Hepatocyte (in vitro differentiated cells): ENCODE measurements around the gene CCDC117. TPM values are rescaled to one million over a fixed set of nuclear protein-coding genes. Genes with fewer than 3 reads are reported as not detected.
"Not testable (repeated sequence)": the region's sequence is repeated elsewhere in the genome, so short reads cannot be mapped to it uniquely, and the experiment has no call there.

Source experiments
- DNase-seq: peaks from one replicate; pipeline ENCODE4 v3.0.0-alpha.2; 2016; ENCODE audit warnings: low spot score
- H2AFZ ChIP-seq: fragments of 200-600 bp; sonication (generic); 2 replicates; pipeline ENCODE4 v1.6.0; 2016; ENCODE audit warnings: antibody characterized with exemption, mild to moderate bottlenecking
- H3K27ac ChIP-seq: fragments of 200-600 bp; sonication (generic); 2 replicates; pipeline ENCODE4 v1.5.1; 2016; ENCODE audit warnings: mild to moderate bottlenecking
- H3K27me3 ChIP-seq: fragments of 200-600 bp; sonication (generic); 2 replicates; pipeline ENCODE4 v1.6.1; 2016
- H3K36me3 ChIP-seq: fragments of 200-600 bp; sonication (generic); replicated peaks from 2 replicates; pipeline ENCODE4 v1.5.1; 2016; ENCODE audit warnings: low read depth; ENCODE audit not compliant: insufficient read depth
- H3K4me1 ChIP-seq: fragments of 200-600 bp; sonication (generic); 2 replicates; pipeline ENCODE4 v1.5.1; 2016; ENCODE audit warnings: mild to moderate bottlenecking, moderate library complexity; ENCODE audit not compliant: insufficient read depth
- H3K4me2 ChIP-seq: fragments of 200-600 bp; sonication (generic); 2 replicates; pipeline ENCODE4 v1.6.0; 2016
- H3K4me3 ChIP-seq: fragments of 200-600 bp; sonication (generic); 2 replicates; pipeline ENCODE4 v1.5.1; 2016; ENCODE audit warnings: mild to moderate bottlenecking
- H3K79me2 ChIP-seq: fragments of 200-600 bp; sonication (generic); 2 replicates; pipeline ENCODE4 v1.6.0; 2017; ENCODE audit warnings: mild to moderate bottlenecking
- H3K9me2 ChIP-seq: fragments of 200-600 bp; sonication (generic); replicated peaks from 2 replicates; pipeline ENCODE4 v1.6.0; 2017; ENCODE audit warnings: mild to moderate bottlenecking; ENCODE audit not compliant: insufficient read depth
- H3K9me3 ChIP-seq: fragments of 200-600 bp; sonication (generic); 2 replicates; pipeline ENCODE4 v1.5.1; 2016; ENCODE audit warnings: low read depth, mild to moderate bottlenecking
- H4K20me1 ChIP-seq: fragments of 200-600 bp; sonication (generic); 2 replicates; pipeline ENCODE4 v1.6.0; 2016; ENCODE audit warnings: mild to moderate bottlenecking; ENCODE audit not compliant: insufficient read depth, poor library complexity, severe bottlenecking
- EZH2 ChIP-seq: fragments of 200-600 bp; sonication (generic); IDR thresholded peaks from 2 replicates; pipeline ENCODE4 v1.6.1; 2016; ENCODE audit warnings: antibody characterized with exemption, mild to moderate bottlenecking, borderline replicate concordance
- EZH2phosphoT487 ChIP-seq: fragments of 200-600 bp; sonication (generic); IDR thresholded peaks from one replicate; pipeline ENCODE4 v1.6.1; 2018; ENCODE audit warnings: antibody characterized with exemption, mild to moderate bottlenecking, low read depth, moderate library complexity; ENCODE audit not compliant: unreplicated experiment, severe bottlenecking
- WGBS: methylation state at CpG from one replicate; pipeline ENCODE4 v1.1.6; 2016; ENCODE audit warnings: low lambda C conversion rate; ENCODE audit errors: missing lambda C conversion rate; 5-methylcytosine and 5-hydroxymethylcytosine counted together
- polyA plus RNA-seq: library from polyadenylated mRNA; unstranded; fragments of >200 nt; fragmentation: Nextera tagmentation; extraction: Ambion mirVana; gene quantifications from 2 replicates; pipeline ENCODE4 v1.2.1, GENCODE V29; 2016
- total RNA-seq: library from RNA; depleted of rRNA; stranded (reverse); fragments of >200 nt; gene quantifications from 2 replicates; pipeline ENCODE4 v1.2.3, GENCODE V29; 2014
- TF ChIP-seq, protein P1 (sequence below): fragments of 200-600 bp; sonication (generic); IDR thresholded peaks from 2 replicates; pipeline ENCODE4 v1.5.1; 2016; ENCODE audit warnings: antibody characterized with exemption, mild to moderate bottlenecking; ENCODE audit not compliant: poor library complexity

Gene CCDC117
- total and polyA plus RNA-seq, 2 experiments from 2014 or later = 16.5 to 41.7 TPM

DNA sequence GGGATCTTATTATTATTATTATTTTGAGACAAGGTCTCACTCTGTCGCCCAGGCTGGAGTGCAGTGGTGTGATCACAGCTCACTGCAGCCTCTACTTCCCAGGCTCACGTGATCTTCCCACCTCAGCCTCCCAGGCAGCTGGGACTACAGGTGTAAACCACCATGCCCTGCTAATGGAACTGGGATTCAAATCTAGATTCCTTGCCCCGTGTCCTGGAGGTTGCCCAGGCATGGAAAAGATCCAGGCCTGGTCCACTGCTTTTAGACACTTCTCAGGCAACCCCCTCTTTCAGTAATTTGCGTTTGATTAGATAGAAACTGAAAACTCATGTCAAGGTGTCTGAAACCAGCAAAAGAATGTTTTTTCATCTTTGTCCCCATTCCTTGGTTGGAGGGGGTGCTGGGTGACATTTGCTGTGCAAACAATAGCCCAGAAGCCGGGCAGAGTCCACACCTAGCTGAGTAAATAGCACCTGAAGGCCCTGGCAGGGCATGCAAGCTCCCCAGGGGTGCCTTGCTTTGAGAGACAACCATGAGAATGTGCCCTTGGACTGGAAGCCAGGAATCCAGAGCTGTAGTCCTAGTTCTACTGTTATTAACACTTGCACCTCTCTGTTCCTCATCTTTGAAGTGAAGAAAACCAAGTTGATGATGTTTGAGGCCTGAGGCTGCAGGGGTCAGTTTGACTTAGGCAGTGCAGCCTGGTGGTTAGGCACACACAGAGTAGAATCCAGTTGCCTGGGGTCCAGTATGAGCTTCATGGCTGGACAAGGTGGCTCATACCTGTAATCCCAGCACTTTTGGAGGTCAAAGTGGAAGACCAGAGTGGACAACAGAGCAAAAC lies 47.0 kb downstream of the CCDC117 start:
- Histone ChIP-seq H3K4me3 (no peak overlapping the region), H3K9me2 (no peaks in the 10 kb centered on the region), H3K4me1 (peaks cover 40% of the 10 kb centered on the region), H3K79me2 (no peaks in the 10 kb centered on the region), H2AFZ (no peak overlapping the region), H3K27ac (peak overlapping the region; percentile 91), H3K27me3 (no peaks in the 10 kb centered on the region), H3K9me3 (no peaks in the 10 kb centered on the region), H4K20me1 (no peaks in the 10 kb centered on the region), H3K4me2 (peak overlapping the region; percentile 48), H3K36me3 (no peaks in the 10 kb centered on the region)
- TF ChIP-seq EZH2 = no peak
- 54% methylated on average over 5 of the region's 5 CpGs for WGBS
- DNase-seq = peak; percentile 71

DNA sequence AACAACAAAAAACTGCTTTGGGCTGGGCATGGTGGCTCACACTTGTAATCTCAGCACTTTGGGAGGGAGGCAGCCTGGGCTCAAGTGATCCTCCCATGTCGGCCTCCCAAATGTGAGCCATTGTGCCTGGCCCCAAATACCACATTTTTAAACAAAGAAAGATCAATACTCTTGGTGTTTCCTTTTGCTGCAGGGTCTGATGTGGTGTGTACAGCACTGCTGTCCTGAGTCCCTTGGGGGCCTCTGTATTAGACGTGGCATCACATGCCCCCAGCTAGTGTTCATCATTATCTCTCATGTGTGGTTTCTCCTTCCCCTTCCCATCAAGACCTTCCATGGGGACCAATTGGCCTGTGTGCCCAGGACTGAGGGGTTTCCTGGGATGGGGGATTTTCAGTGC lies 48.4 kb downstream of the CCDC117 start:
- peaks cover 35% of the 10 kb centered on the region for H3K4me1 ChIP-seq
- no peaks in the 10 kb centered on the region for H3K9me2 ChIP-seq
- H3K4me2 ChIP-seq = no peak overlapping the region
- WGBS = 88% methylated on average over 2 of the region's 2 CpGs
- H3K27ac ChIP-seq = no peak overlapping the region
- H3K79me2 ChIP-seq = no peaks in the 10 kb centered on the region
- H3K27me3 ChIP-seq = no peaks in the 10 kb centered on the region
- H3K9me3 ChIP-seq = no peaks in the 10 kb centered on the region
- no peak for TF ChIP-seq EZH2
- no peaks in the 10 kb centered on the region for H4K20me1 ChIP-seq
- no peaks in the 10 kb centered on the region for H3K36me3 ChIP-seq
- no peak overlapping the region for H3K4me3 ChIP-seq
- no peak overlapping the region for H2AFZ ChIP-seq
- DNase-seq = no peak

DNA sequence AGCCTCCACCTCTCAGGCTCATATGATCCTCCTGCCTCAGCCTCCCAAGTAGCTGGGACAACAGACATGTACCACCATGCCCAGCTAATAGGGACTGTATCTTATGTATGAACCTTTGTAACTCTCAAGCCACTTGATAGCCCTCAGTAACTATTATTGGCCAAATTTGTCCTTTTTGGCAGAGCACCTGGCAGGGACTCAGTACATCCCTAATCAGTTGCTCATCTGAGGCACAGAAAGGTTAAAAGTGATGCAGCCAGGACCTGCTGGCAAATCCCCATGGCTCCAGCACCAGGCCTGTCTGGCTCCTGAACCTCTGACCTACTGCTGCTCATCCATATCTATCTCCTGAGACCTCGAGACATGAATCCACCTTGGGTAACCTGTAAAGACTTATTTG lies 49.0 kb downstream of the CCDC117 start:
- peaks cover 35% of the 10 kb centered on the region for H3K4me1 ChIP-seq

DNA sequence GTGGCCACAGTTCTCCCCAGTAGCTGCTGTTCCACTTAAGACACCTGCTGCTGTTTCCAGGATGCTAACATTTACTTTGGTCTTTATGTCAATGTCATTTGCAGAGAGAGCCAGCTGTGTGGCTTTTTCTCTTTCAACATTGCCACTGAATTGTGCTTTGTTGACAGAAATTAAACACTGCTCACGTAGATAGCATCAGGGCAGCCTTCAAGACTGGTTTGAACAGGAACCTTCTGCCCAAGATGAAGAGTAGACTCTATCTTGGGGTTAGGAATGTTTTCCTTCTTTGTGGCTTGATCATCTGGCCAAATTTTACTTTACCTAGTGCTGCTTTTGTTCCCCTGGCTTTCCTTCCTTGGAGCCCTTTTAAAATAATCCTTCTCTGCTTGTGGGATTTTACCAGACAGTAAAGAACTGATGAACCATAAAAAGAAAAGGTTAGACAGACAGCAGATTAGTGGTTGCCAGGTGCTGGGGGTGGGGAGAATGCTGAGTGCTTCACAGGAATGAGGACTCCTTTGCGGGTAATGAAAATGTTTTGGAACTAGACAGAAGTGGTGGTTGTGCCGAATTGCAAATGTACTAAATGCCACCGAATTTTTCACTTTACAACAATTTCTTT lies 50.5 kb downstream of the CCDC117 start:
- Histone ChIP-seq H3K9me2 (no peaks in the 10 kb centered on the region), H3K9me3 (no peaks in the 10 kb centered on the region), H3K79me2 (no peaks in the 10 kb centered on the region), H3K36me3 (no peaks in the 10 kb centered on the region), H3K27ac (peak overlapping the region; percentile 73), H3K4me3 (no peak overlapping the region), H4K20me1 (no peaks in the 10 kb centered on the region), H3K4me1 (peaks cover 29% of the 10 kb centered on the region), H3K27me3 (no peaks in the 10 kb centered on the region), H2AFZ (no peak overlapping the region), H3K4me2 (no peak overlapping the region)
- whole genome bisulfite sequencing = 40% methylated on average over 4 of the region's 4 CpGs
- TF ChIP-seq, protein P1, sequence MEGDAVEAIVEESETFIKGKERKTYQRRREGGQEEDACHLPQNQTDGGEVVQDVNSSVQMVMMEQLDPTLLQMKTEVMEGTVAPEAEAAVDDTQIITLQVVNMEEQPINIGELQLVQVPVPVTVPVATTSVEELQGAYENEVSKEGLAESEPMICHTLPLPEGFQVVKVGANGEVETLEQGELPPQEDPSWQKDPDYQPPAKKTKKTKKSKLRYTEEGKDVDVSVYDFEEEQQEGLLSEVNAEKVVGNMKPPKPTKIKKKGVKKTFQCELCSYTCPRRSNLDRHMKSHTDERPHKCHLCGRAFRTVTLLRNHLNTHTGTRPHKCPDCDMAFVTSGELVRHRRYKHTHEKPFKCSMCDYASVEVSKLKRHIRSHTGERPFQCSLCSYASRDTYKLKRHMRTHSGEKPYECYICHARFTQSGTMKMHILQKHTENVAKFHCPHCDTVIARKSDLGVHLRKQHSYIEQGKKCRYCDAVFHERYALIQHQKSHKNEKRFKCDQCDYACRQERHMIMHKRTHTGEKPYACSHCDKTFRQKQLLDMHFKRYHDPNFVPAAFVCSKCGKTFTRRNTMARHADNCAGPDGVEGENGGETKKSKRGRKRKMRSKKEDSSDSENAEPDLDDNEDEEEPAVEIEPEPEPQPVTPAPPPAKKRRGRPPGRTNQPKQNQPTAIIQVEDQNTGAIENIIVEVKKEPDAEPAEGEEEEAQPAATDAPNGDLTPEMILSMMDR = no peak
- peak; percentile 89 for TF ChIP-seq EZH2phosphoT487
- peak; percentile 48 for DNase-seq

More for the DNA sequence above, 49.0 kb downstream of the CCDC117 start:
- no peak overlapping the region for H3K27ac ChIP-seq
- no peaks in the 10 kb centered on the region for H3K36me3 ChIP-seq
- no peak for DNase-seq
- H3K79me2 ChIP-seq = no peaks in the 10 kb centered on the region
- no peaks in the 10 kb centered on the region for H4K20me1 ChIP-seq
- WGBS = 79% methylated on average over 1 of the region's 1 CpG
- H3K9me3 ChIP-seq = no peaks in the 10 kb centered on the region
- no peaks in the 10 kb centered on the region for H3K9me2 ChIP-seq
- H3K4me2 ChIP-seq = no peak overlapping the region
- H3K27me3 ChIP-seq = no peaks in the 10 kb centered on the region
- TF ChIP-seq, protein P1 = no peak
- TF ChIP-seq EZH2phosphoT487 (no peak), EZH2 (no peak)
- H2AFZ ChIP-seq = no peak overlapping the region
- H3K4me3 ChIP-seq = no peak overlapping the region

DNA sequence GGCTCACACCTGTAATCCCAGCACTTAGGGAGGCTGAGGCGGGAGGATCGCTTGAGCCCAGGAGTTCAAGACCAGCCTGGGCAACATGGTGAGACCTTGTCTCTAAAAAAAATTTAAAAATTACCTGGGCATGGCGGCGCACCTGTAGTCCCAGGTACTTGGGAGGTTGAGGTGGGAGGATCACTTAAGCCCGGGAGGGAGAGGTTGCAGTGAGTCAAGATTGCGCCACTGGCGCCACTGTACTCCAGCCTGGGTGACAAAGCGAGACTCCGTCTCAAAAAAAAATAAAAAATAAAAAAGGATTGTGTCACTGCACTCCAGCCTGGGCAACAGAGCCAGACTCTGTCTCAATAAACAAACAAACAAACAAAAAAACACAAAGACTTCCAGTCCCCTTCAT lies 52.0 kb downstream of the CCDC117 start:
- not testable (repeated sequence) for H2AFZ ChIP-seq, H3K9me2 ChIP-seq, H3K4me3 ChIP-seq, H3K4me2 ChIP-seq, H3K27ac ChIP-seq, H3K36me3 ChIP-seq, H4K20me1 ChIP-seq, H3K27me3 ChIP-seq, H3K9me3 ChIP-seq, H3K79me2 ChIP-seq, DNase-seq
- WGBS = 99% methylated on average over 9 of the region's 9 CpGs
- peaks cover 18% of the 10 kb centered on the region for H3K4me1 ChIP-seq

DNA sequence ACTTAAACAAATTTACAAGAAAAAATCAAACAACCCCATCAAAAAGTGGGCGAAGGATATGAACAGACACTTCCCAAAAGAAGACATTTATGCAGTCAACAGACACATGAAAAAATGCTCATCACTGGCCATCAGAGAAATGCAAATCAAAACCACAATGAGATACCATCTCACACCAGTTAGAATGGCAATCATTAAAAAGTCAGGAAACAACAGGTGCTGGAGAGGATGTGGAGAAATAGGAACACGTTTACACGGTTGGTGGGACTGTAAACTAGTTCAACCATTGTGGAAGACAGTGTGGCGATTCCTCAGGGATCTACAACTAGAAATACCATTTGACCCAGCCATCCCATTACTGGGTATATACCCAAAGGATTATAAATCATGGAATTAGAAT lies 53.9 kb downstream of the CCDC117 start:
- not testable (repeated sequence) for H3K9me3 ChIP-seq, H3K4me2 ChIP-seq, H3K4me3 ChIP-seq, H3K9me2 ChIP-seq, DNase-seq, H3K27me3 ChIP-seq, H3K27ac ChIP-seq, H2AFZ ChIP-seq, H3K36me3 ChIP-seq, H4K20me1 ChIP-seq, H3K79me2 ChIP-seq
- H3K4me1 ChIP-seq = peaks cover 11% of the 10 kb centered on the region
- WGBS = 95% methylated on average over 4 of the region's 4 CpGs
